T follicular helper cell (primary cell): ENCODE results near the gene RASD1.

Experiments
- DNase-seq: peaks from one replicate; pipeline ENCODE4 v3.0.0-alpha.2; 2020; ENCODE audit warnings: low read depth

The RASD1 gene

DNA sequence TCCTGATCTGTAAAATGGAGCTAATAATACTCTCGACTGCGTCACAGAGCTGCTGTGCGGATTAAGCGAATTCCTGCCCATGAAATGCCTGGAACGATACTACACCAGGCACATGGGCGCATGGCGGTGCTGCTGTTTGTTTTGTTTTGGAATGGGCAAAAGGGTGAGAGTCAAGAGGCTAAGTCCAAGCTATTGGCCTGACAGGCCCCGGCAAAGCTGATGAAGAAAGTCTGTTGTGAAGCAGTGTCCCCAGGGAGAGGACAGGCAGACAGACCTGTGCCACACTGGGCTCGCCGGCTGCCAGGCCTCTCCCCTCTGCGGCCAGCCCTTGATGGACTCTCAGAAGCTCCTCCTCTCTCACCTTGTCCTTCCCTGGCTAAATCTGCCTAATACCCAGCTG lies 31.3 kb upstream of the RASD1 start:
- no peak for DNase-seq

- no peak for DNase-seq
Observed at GRCh38 chr17:17526369-17526768, 30.2 kb upstream of the RASD1 start.

GRCh38 chr17:17525956-17526355 lies 29.8 kb upstream of the RASD1 start:
- no peak for DNase-seq

DNA sequence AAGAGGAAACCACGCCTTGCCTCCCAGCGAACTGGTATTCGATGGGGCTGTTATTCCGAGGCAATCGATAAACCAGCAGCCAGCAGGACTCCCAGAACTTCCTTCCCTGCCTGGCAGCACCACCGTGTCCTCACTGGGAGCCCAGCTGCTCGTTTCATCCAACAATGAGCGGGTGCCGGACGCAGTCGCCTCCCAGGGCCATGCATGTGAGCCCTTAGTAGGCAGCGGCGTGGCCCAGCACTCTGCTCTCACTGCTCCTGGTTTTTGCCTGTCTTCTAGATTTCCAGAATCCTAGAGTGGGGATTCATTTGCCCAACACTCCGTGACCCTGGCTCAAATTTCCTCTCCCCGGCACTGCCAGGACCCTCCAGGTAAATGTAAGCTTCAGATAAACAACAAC lies 29.1 kb upstream of the RASD1 start:
- DNase-seq = no peak

GRCh38 chr17:17523731-17524490 lies 27.7 kb upstream of the RASD1 start:
- no peak for DNase-seq

DNA sequence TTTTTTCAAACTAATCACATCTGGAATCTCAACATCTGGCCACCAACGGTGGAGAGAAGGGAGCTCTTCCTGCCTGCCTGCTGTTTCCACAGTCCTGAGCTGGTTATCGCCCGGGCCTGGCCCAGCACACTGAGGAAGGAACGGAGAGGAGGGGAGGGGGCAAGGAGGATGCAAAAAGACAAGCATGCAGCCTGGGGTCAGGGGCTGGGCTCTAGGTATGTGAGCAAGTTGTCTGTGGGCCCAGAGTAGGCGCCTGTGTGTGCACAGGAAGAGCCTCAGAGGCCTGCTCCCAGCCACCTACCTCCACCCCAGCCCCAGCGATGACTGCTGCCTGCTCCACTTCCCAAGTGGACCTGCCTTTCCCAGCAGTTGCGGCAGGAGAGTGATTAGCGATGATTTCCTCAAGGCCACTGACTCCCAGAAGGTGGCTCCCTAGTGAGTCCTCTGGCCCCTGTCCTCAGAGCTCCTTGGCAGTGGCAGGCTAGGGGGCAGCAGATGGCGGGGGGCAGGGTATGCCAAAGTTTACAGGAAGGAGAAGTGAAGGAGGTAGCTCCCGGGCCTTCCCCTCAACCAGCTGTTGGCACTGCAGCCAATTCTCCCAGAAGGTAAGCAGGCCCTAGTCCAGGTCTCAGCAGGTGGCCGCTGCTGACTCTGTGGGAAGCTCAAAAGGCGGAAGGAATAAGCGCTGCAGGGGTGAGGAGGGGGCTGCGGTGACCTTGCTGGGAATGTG lies 27.0 kb upstream of the RASD1 start:
- no peak for DNase-seq

DNA sequence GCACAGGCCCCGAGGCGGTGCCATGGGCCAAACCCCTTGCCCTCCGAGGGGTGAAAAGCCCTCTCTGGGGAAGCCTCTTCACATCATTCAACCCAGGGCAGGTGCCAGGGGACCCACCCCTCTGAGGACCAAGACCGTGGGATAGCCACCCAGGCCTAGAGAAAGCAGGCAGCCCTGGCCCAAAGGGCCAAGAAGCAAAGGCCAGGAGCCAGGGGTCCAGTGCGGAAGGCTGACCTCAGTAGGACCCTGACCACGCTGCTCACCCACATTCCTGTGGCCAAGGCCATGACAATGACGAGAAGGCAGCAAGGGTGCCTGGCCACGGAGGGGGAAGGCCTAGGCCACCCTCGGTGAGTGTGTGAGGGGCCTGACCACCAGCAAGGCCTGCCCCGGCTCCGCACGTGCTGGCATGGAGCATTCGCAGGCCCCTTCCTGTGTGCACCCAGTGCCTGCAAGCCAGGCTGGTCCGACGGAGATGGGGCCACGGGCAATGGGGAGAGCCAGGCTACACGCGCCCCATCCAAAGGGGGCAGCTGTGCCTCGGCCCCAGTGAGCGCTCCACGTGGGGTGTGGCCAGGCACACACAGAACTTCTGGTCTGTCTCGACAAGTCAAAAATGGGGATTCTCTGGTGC lies 24.5 kb upstream of the RASD1 start:
- DNase-seq = no peak

DNA sequence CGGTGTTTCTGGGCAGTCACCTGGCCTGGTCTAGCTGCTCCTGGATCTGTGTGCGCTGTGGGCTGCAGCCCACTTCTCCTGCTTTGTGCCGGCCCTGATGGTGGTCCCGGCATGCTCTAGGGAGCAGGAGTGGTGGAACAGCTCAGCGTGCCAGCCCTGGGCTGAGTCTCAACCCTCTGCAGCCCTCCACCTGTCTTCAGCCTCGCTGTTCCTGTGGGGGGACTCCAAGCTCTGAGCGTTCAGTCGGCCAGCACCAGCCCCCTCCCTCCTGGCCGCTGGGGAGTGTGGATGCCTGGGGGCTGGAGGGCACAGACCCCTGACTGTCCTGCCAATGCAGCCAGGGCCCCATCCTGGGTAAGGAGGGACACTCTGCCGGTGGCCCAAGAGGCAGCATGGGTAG lies 23.7 kb upstream of the RASD1 start:
- no peak for DNase-seq

DNA sequence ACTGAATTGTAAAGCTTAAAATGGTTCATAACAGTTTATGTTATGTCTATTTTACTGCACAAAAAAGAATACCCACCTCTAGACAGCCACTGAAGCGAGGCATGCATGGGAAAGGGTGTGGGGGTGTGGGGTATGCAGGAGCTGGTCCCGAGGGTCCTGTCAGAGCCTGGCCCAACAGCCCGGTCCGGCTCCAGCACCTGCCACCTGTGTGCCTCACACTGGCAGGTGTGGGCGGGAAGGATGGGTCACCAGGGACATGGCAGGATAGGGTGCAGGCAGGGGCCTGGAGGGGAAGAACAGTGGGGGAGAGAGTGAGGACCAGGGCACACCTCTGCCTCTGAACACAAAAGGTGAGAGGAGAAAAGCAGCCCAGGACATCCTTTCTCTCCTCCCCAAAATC lies 22.8 kb upstream of the RASD1 start:
- DNase-seq = no peak

DNA sequence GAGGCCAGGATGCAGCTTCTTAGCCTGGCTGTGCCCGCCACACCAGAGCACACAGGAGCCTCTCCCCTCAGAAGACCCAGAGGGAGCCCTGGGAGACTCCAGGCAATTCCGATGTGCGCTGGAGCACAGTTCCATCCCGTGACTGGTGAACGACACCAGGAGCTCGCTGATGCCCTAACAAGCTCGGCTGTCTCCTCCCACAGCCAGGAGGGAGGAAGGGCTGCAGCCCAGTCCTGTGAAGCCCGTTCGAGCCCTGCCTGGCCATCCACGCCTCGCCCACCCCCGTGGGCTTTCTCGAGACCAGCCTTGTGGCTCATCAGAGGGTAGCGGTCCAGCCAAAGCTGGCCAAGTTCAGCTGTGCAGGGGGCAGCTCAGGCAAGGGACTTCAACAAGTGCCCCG lies 21.8 kb upstream of the RASD1 start:
- DNase-seq = no peak

GRCh38 chr17:17516941-17517720 lies 20.9 kb upstream of the RASD1 start:
- DNase-seq = no peak

DNA sequence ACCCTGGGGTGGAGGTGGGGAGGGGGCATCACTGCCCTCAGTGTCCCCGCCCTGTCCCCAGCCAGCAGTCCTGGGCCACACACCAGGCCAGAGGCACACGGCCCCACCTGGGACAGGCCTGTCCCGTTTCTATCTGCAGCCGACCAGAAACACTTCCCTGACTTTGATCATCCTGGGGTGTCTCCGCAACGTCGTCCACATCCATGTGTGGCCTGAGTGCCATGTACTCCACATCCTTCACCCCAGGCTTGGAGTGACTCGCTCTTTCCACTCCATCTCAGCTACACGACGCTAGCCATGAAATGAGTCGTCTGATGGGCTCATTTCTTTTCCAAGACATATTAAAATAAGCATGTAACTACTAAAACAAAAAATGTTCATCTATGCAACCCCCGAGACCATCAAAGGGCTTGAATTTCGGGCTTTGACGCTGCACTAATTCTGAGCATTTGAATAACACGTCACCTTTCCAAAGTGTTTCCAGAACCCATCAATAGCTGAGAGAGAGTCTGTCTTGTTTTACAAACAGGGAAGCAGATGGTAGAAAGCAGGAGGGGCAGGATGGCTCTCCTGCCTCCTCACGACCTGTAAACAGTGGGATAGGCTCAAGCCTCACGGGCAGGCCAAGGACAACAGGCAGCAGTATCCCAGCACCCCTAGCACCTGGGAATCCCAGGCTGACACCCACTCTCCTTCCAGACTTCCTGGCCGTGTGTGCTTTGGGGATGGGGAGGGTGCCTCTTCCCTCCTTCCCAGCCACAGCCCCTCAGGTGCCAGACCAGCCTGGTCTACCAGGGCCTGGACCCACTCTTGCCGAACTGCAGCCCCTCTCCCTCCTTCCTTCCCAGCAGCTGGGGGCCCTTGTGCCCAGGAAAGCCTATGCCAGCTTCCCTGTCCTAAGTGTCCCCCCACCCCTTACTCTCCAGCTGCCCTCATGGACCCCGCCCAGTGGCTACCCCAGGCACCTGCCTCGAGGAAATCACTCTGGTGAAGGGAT lies 20.0 kb upstream of the RASD1 start:
- DNase-seq = no peak

GRCh38 chr17:17514993-17515933 lies 19.1 kb upstream of the RASD1 start:
- DNase-seq = no peak

DNA sequence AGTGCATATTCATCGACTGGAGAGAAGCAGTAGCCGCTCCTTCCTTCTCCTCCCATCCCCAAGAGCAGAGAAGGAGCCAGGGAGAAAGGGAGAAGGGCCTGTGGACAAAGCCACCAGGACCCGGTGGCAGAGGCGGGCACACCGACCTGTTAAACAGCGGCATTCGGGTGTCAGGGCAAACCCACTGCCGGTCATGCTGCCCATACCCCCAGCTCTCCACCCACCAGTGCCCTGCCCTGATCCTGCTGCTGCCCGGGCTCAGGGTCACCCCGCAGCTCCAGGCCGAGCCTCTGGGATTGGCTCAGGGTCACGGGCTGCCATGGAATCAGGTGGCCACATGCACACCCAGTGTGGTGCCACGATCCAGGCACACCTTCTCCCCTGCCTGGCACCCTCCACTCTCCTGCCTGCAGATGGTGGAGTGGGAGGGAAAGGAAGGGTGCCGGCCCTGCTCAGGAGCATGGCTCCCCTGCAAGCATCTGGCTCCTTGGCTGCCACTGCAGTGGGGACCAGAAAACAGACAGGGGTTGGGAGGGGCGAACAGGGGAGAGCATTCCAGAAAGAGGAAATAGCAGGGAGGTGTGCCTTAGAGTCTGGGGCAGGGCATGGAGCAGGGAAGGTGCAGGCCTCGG lies 18.3 kb upstream of the RASD1 start:
- no peak for DNase-seq

GRCh38 chr17:17513626-17514025 lies 17.4 kb upstream of the RASD1 start:
- DNase-seq = no peak

DNA sequence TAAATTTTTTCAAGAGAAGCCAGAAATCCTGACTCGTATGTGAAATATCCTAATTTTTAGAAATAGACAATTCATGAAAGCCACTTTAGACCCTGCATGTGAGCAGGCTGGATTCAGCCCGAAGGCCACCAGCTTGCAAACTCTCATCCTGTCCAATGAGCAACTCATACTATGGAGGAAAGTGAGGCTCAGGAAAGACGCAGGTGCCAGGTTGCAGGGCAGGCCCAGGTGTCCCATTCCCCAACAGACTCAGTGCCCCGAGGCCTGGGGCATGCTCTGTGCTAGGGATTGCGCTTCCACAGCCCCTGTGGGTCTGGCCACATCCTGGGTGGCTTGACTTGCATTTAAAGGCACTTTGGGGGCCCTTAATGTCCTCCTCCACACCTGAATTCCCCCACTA lies 16.7 kb upstream of the RASD1 start:
- DNase-seq = no peak

DNA sequence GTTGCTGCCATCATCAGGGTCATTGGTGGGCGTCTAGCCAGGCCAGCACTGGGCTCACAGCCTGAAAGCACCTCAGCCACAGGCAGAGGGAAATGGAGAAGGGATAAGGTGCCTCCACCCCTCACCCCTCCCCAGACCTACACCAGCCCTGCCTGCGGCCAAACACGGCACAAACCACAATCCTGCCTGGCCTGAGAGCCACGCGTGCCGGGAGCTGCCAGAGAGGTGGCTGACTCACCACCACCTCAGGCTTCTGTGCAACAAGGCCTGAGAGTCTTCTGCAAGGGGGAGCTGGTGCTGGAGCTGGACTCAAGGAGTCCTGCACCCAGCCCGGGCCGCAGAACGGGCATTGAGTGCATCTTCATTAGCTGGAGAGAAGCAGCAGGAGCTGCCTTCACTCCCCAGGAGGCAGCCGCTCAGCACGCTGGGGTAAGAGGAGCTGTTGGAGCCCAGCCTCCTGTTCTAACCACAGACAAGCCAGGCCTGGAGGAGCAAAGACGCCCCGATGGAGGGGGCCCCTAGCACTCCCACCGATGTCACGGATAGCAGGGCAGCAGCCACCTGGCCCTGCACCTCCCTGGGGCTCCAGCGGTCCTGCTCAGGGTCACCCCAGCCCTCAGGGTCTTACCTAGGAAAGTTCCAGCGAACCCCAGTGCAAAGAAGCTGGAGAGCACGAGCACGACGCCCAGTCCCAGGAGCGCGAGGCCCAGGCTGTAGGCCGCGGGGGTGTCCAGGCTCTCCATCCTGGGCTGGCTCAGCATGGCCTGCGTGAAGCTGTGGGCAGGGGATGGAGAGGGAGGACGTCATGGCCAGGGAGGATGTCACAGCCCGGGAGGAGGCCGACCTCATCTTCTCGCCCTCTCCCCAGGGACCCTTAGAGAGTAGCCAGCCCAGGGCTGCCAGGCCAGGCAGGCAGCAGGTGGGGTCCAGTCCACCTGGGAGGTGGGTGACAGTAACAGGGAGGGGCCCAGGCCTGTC lies 16.0 kb upstream of the RASD1 start:
- DNase-seq = no peak

- DNase-seq = no peak
Observed at GRCh38 chr17:17511293-17511741, 15.1 kb upstream of the RASD1 start.
